PC-3 (cell line): Measurements from ENCODE around the gene CUEDC1.

Experiments used
- EZH2 ChIP-seq: fragments of 300-600 bp; sonication (generic); IDR thresholded peaks from one replicate; pipeline ENCODE4 v1.6.1; 2017; ENCODE audit warnings: antibody characterized with exemption, mild to moderate bottlenecking, low read length; ENCODE audit not compliant: unreplicated experiment
- EZH2phosphoT487 ChIP-seq: fragments of 300-600 bp; sonication (generic); IDR thresholded peaks from 2 replicates; pipeline ENCODE4 v1.6.1; 2018; ENCODE audit warnings: mild to moderate bottlenecking, antibody characterized with exemption, low read length, borderline replicate concordance
- TF ChIP-seq, protein P1 (sequence below): fragments of 300-600 bp; sonication (generic); conservative IDR thresholded peaks from 2 replicates; pipeline ENCODE4 v1.5.1; 2017; ENCODE audit warnings: antibody characterized with exemption, low read depth, mild to moderate bottlenecking, low read length

DNA sequence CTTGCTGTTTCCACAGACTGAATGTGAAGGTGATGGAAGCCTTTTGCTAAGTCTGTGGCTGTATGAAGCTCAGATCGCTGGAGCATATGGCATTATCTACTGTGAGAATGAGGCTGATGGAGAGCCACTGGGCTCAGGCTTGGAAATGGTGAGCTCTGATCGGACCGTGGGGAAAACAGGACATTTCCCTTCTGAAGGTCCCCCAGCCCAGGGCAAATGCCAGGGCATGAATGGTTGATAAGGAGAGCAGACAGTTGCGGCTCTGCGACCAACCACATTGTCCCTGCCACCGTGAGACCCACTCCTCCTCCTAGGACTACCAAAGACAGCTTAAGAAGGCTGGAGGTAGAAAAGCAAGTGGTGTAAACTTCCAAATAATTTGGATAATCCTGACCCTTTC, 4.7 kb upstream of the CUEDC1 start:
- TF ChIP-seq, protein P1, sequence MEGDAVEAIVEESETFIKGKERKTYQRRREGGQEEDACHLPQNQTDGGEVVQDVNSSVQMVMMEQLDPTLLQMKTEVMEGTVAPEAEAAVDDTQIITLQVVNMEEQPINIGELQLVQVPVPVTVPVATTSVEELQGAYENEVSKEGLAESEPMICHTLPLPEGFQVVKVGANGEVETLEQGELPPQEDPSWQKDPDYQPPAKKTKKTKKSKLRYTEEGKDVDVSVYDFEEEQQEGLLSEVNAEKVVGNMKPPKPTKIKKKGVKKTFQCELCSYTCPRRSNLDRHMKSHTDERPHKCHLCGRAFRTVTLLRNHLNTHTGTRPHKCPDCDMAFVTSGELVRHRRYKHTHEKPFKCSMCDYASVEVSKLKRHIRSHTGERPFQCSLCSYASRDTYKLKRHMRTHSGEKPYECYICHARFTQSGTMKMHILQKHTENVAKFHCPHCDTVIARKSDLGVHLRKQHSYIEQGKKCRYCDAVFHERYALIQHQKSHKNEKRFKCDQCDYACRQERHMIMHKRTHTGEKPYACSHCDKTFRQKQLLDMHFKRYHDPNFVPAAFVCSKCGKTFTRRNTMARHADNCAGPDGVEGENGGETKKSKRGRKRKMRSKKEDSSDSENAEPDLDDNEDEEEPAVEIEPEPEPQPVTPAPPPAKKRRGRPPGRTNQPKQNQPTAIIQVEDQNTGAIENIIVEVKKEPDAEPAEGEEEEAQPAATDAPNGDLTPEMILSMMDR, result no peak
- TF ChIP-seq EZH2phosphoT487 (no peak), EZH2 (no peak)
